RCC 7860 (cell line): ENCODE measurements around the gene INPP5A.

ENCODE experiments used
- DNase-seq: peaks from one replicate; pipeline ENCODE4 v3.0.0-alpha.2; 2015; ENCODE audit warnings: low spot score
- FAIRE-seq: peaks from 2 replicates; lab custom pipeline; 2012; peaks lifted over from hg19 to GRCh38; lab: Jason Lieb, UNC

The INPP5A gene

GRCh38 chr10:132653721-132654120 is 116.1 kb downstream of the INPP5A start:
- FAIRE-seq, result no peak
- no peak for DNase-seq

DNA sequence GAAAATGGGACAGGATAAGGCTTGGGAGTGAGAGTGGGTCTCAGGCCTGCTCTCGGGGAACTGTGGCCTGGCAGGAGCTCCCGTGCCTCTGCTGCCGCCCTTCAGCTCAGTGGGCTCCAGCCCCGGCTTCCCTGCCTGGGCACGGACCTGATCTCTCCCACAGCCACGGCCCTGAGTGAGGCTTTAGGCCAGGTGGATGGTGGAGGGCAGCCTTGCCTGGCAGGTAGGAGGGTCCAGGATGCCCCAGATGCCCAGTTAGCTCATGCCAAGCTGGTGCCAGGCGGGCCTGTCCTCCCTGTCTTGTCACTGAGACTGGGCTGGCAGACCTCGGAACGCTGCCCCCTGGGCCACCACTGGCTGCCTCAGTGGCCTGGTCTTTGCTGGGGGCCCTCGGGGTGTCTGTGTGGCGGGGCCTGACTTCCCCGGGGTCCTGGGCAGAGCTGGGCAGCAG is 116.6 kb downstream of the INPP5A start:
- FAIRE-seq, result no peak
- no peak for DNase-seq

- FAIRE-seq (no peak), DNase-seq (peak; percentile 17)
Observed at GRCh38 chr10:132654708-132655661, 117.4 kb downstream of the INPP5A start.

- no peak for FAIRE-seq
- no peak for DNase-seq
Observed at GRCh38 chr10:132655735-132656134, 118.1 kb downstream of the INPP5A start.

DNA sequence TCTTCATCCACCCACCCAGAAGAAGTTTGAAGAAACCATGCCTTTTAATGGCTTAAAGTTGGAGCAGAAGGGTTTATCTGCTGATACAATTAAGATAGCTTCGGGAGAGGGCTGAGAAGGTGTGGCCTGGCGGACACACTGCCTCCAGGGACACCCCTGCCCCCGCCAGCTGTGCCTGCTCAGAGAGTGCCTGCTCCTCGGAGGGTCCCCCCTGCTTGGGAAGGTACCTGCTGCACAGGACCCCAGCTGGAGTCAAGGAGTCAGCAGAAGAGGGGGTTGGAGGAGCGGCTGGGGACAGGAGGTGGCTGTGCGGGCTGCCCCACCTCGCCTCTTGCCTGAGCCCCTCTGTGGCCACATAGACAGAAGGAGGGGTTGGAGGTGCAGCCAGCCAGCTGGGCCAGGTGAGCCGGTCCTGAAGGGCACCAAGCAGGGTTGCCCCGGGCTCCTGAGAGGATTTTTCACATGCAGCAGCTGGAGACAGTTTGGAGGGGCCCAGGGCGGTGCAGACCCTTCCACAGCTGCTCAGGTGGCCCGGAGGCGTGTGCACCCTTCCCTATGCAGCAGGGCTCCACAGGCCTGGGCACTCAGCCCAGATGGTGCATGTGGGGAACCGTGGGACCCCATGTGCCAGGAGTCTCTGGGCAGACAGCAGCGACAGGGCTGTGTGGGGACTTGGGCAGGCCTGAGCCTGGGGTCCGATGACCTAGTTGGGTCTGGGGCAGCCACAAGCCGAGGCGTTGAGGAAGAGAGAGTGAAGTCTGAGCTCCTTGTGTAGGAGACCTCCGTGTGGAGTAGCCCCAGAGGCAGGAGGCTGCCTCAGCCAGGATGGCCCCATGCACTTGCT is 118.9 kb downstream of the INPP5A start:
- DNase-seq (no peak), FAIRE-seq (no peak)

GRCh38 chr10:132657127-132657706 is 119.6 kb downstream of the INPP5A start:
- FAIRE-seq, result no peak
- DNase-seq, result no peak

GRCh38 chr10:132657748-132658147 is 120.2 kb downstream of the INPP5A start:
- FAIRE-seq, result no peak

DNA sequence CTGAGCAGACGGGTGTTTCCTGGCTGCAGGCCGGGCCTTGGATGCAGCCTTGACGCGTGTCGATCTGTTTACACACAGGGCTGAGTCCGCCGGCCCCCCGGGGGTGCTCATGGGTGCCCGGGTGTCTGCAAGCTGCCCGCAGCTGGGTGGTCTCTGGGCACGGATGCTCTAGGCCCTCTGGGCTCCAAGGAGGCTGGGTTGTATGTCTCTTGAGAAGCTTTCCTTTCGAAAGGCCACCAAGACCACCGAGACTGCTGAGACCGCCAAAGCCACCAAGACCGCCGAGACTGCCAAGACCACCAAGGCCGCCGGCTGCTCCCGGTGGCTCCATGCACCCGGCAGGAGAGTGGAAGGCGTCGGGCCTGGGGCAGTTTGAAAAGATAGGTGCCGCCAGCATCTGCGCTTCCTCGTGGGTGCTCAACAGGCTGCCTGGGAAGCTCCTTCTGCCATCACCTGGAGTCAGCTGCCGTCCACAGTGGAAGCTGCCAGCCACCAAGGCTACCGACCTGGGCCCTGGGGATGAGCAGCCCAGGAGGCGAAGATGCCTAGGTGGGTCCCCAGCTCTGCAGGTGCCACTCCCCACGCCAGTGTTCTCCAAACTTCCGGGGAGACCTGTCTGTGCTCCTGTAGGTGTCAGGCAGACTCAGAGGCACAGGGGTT is 121.1 kb downstream of the INPP5A start:
- DNase-seq, result no peak
- no peak for FAIRE-seq

More at GRCh38 chr10:132657748-132658147, 120.2 kb downstream of the INPP5A start:
- DNase-seq, result no peak

DNA sequence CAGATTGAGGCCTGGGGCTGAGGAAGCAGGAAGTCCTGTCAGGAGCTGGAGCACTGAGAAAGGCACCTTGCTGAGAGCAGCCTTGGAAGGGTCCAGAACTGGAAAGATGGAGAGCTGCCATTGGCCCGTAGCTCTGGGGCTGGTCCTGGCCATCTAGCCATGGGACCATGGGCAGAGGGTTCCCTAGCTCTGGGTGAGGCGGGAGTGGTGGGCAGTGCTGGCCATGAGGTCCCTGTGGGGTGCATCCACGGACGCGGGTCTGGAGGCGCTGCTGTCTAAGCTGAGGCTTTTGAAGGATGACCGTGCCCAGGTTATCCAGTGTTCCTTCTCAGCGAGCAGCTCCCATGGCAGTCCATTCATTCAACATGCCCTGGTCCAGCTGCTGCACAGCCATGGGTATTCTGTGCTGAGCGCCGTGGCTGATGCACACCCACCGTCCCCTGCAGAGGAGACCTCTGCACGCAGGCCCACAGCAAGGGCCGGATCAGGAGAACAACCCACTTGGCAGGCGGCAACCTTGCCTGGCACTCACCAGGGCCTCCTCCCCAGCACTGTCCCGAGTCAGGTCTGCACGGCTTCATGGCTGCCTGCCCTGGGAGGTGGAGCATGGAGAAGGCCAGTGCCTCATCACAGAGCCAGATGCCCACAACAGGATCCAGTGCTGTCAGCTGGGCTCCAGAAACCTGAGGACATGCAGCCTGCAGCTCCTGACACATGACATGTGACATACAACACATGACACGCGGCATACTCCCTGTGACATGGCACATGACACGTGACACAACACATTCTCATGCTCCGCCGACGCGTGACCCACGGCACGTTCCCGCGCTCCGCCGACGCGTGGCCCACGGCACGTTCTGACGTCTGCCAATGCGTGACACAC is 121.9 kb downstream of the INPP5A start:
- no peak for FAIRE-seq
- no peak for DNase-seq

DNA sequence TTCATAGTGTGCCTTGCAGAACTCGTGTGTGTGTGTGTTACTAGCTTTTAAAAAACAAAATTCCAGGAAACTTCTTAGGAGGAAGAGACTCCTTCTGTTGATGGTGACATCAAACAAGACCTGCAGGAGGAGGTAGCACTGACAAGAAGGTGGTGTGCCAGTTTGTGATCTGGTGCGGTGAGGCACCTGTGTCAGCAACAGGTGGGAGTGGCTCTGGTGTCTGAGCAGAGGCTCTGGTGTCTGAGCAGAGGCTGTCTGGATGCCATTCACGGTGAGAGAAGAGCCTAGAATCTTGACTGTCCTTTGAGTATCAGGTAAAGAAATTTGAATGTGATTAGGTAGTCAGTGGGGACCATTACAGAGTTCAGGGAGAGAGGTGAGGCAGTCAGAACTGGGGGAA is 122.8 kb downstream of the INPP5A start:
- DNase-seq (no peak), FAIRE-seq (no peak)

DNA sequence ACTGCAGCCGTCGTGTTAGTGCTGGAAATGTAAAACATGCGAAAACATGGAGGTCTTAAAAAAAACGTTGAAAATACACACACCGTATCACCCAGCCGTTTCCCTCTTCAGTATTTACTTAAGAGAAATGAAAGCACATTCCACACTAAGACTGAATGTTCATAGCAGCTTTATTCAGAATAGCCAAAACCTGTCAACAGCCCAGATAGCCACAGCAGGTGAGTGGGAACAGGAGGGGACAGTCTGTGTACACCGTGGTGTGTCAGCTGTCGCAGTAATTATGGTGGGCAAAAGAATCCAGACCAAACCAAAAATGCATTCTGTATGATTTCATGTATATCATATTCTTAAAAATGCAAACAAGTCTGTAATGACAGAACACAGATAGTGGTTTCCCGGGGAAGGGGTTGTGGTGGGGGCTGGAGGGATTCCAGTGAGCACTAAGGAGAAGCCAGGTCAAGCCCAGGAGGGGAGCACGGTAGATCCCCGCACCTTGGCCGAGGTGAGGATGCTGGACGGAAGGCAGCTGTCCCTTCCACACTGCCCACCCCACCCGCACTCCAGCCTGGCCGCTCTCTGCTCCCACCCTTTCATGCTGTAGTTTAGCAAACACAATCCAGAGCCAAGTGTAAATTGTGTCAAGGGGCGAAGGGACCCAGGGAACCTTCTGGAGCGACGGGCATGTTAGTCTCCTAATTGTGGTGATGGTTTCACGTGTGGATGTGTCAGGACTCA is 124.8 kb downstream of the INPP5A start:
- no peak for FAIRE-seq
- DNase-seq, result no peak

DNA sequence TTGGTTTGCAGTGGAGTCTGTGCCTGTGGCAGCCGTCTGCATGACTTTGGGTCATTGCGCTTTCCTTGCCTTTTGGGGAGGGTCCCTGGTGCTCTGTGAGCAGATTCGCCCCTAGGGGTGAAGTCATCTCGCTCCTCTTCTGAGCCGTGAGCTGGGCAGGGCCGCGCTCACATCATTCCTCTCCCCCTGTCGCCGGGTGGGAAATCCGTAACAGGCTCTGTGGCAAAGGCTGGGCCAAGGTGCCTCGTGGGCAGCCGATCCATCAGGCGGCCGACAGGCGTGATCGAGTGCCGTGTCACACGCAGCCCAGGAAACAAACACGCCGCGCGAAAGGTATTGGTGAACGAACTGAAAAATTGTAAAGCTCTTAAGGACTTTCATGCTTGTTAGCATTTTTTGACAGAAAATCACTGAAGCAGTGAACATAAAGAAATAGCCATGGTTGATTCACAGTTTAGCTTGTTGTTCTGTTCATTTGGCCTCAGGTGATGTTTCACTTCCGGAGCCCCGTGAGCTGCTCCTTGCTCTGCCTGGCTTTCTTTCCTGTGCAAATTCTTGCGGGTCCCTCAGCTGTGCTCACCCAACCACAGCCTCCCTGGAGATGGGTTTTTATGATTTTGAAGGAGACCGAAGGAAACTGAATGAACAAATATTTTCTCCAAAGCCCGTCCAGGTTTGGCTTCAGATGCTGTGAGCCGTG is 126.2 kb downstream of the INPP5A start:
- no peak for FAIRE-seq
- no peak for DNase-seq

GRCh38 chr10:132664407-132664806 is 126.8 kb downstream of the INPP5A start:
- DNase-seq, result no peak
- FAIRE-seq, result no peak

GRCh38 chr10:132664883-132665282 is 127.3 kb downstream of the INPP5A start:
- DNase-seq (no peak), FAIRE-seq (no peak)

DNA sequence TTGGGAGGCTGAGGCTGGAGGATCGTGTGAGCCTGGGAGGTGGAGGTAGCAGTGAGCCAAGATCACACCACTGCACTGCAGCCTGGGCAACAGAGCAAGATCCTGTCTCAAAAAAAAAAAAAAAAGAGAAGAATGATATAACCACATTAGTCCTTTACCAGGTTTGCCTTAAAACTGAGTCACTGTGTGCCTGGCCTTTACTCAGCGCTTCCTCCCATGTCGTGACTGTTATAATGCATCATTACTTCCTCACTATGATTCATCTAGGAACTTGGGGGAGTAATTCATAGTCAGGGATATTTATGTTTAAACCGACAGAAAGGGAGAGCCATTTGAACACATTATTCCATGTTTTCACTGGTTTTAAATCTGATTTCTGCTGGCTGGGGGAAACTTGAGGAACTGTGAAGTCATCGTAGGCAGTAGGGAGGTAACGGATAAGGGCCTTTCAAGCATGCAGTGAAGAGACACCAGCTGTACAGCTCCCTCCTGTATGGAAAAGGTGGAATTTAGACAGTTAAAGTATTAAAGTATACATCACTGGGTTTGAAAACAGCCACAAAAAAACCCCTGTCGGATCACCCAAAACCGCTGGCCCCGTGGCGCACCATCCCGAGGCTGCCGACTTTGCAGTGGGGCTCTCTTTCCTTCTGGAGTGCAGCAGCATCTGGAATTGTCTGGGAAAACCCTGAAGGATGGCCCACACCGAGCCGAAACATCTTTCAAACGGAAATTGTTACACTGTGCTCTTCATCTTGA is 128.5 kb downstream of the INPP5A start:
- FAIRE-seq (peak; percentile 99), DNase-seq (peak; percentile 99)

GRCh38 chr10:132666705-132667341 is 129.2 kb downstream of the INPP5A start:
- no peak for FAIRE-seq

GRCh38 chr10:132667342-132668047 is 129.9 kb downstream of the INPP5A start:
- peak; percentile 80 for DNase-seq
- FAIRE-seq, result peak; percentile 92

More at GRCh38 chr10:132666705-132667341, 129.2 kb downstream of the INPP5A start:
- DNase-seq, result peak; percentile 37
